ES-I3 (cell line): ENCODE results near the gene KIF18B.

ENCODE experiments used
- H3K36me3 ChIP-seq: 2 replicates; pipeline ENCODE4 v1.6.1; 2013; ENCODE audit warnings: mild to moderate bottlenecking, low read length, control low read depth, moderate library complexity; ENCODE audit not compliant: insufficient read depth
- H3K4me1 ChIP-seq: 2 replicates; pipeline ENCODE4 v1.6.1; 2013; ENCODE audit warnings: mild to moderate bottlenecking, control low read depth, low read length; ENCODE audit not compliant: insufficient read depth
- H3K9ac ChIP-seq: 2 replicates; pipeline ENCODE4 v1.6.1; 2013; ENCODE audit warnings: low read depth, mild to moderate bottlenecking, low read length, moderate library complexity
- H3K9me3 ChIP-seq: 2 replicates; pipeline ENCODE4 v1.6.1; 2013; ENCODE audit warnings: mild to moderate bottlenecking, low read length, moderate library complexity; ENCODE audit not compliant: control insufficient read depth, insufficient read depth

The KIF18B gene

DNA sequence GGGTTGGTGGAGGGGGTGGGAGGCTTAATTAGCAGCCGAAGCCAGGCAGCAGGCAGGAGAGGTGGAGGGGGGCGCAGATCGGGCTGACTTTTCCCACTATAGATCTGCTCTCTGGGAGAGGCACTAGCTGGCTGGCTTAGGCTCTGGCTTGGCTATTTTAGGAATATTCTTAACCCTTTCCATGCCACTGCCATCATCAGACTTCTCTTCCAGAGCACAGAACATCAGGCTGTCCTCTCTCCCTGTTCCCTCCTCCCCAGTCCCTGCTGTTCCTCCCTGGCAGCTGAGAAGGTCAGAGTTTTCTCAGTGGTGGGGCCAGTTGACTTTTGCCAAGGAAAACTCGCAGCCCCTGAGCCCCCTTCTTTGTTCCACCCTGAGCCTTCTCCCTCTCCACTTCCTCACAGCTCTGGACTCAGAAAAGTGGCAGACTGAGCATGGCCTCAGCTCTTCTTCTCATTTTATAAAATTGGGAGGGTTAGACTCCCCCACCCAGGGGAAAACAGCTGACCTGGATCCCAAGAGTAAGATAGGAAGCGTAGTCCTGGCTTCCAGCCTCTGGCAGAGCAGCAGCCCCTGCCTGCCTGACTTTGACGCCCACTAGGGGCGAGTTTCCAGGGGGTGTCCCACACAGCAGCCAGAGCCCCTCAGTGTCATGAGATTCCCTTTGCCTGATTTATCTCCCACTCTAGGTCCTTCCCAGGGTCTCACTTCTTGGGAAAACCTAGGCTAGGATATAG is 30.4 kb upstream of the KIF18B start:
- H3K4me1 ChIP-seq = peaks cover 20% of the 10 kb centered on the region
- H3K9ac ChIP-seq = no peak overlapping the region
- no peaks in the 10 kb centered on the region for H3K9me3 ChIP-seq
- H3K36me3 ChIP-seq = no peaks in the 10 kb centered on the region

DNA sequence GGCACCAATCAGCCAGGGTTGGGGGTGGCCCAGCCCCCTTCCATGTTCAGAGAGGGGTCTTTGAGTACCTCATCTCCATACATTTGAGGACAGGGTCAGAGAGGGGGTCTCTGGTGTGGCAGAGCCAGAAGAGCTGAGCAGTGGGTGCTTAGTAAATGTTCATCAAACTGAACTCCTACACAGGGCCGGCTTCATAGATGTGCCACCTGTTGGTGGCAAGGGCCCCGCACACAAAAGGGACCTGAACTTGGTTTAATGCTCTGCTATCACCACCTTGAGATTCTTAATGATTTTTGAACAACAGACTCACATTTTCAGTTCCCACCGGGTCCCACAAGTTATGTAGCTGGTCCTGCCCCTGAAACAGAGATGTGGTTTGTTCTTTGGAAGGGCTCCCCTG is 29.5 kb upstream of the KIF18B start:
- H3K9me3 ChIP-seq = no peaks in the 10 kb centered on the region
- H3K36me3 ChIP-seq = no peaks in the 10 kb centered on the region
- H3K4me1 ChIP-seq = peaks cover 23% of the 10 kb centered on the region
- no peak overlapping the region for H3K9ac ChIP-seq

DNA sequence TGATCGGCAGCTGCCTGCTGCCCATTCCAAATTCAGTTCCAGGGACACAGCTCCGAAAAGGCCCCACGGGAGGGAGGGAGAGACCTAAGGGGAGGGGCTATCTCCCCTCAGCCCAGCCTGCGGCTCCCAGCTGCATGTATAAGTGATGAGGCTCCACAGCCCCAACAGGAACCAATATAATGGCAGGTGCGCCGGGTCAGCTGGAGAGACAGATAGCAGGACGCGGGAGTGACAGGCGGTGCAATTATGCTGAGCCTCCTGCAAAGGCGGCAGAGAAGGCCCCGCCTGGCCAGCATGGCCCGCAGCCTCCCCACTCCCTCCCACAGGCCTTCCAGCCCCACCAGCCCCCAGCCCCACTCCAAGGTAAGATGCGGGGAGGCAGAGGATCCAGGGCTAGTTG is 28.6 kb upstream of the KIF18B start:
- H3K36me3 ChIP-seq = no peaks in the 10 kb centered on the region
- H3K4me1 ChIP-seq = peaks cover 25% of the 10 kb centered on the region
- no peaks in the 10 kb centered on the region for H3K9me3 ChIP-seq
- H3K9ac ChIP-seq = no peak overlapping the region

DNA sequence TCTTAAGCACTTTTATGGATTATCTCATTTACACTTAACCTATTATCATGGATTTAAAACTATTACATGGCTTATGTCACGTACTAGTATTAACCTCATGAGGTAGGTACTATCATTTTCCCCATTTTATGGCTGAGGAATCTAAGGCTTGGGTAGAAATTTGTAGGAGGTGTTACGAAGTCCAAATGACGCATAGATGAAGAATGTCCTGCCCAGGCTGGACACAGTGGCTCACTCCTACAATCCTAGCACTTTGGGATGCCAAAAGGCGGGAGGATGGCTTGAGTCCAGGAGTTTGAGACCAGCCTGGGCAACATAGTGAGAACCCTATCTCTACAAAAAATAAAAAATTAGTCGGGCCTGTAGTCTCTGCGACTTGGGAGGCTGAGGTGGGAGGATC is 25.4 kb upstream of the KIF18B start:
- Histone ChIP-seq H3K9me3 (no peaks in the 10 kb centered on the region), H3K4me1 (peaks cover 27% of the 10 kb centered on the region), H3K9ac (peak overlapping the region; percentile 52; the same call in 1 of the 2 replicates), H3K36me3 (no peaks in the 10 kb centered on the region)

DNA sequence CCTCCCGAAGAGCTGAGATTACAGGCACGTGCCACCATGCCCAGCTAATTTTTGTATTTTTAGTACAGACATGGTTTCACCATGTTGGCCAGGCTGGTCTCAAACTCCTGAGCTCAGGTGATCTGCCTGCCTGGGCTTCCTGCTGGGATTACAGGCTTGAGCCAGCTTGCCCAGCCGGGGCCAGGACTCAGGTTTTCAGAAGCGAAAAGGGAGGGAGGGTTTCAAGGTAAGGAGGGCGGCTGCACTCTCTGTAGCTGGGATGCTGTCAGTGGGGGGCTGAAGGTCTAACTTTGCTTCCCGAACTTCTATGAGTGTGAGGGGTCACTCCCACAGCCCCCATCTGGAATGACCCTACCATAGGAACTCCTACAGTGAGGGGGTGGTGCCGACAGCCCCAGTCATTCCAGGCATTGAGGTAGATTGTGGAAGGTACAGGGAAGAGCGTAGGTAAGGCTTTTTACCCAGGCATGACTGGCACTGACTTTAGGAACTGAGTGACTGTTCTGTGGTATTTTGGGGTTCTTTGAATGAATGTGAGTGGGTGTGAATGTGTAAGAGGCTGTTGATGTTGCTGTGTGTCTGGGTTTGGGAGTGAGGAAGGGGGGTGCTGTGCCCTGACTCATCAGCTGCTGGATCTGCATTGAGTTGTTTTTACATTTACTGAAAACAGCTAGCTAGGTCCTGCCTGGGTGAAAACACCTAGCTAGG is 24.4 kb upstream of the KIF18B start:
- Histone ChIP-seq H3K9me3 (no peaks in the 10 kb centered on the region), H3K36me3 (no peaks in the 10 kb centered on the region), H3K9ac (peak overlapping the region; percentile 52), H3K4me1 (peaks cover 19% of the 10 kb centered on the region; the same call in 1 of the 2 replicates)

DNA sequence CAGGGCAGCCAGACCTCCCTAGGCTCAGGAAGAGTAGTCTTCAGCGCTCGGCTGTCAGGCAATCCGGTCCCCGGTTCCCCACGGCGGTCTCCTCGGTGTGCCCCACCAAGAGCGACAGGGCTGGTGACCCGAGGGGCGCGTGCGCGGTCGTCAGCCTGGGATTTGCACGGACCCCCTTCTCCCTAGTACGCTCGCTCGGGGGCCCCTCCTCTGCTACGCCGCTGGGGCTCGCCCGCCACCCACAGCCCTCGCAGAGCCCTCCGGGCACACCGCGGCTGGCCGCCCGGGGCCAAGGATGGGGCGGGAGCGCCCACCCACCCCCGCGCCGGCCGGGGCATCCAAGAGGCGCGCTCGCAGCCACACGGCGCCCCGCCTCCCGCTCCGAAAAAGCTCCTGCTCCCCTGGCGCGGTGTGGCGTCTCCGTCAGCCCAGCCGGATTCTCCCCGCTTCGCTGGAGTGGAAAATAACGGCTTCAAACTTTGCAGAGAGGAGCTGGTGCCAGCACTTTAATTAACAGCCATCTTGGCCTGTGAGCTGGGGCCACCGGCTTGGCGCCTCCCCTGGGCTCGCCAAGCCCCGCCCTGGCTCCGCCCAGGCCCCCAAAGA is 22.7 kb upstream of the KIF18B start:
- no peaks in the 10 kb centered on the region for H3K36me3 ChIP-seq
- H3K4me1 ChIP-seq = peaks cover 19% of the 10 kb centered on the region; the same call in 1 of the 2 replicates
- H3K9ac ChIP-seq = peak overlapping the region; percentile 78; the same call in 1 of the 2 replicates
- H3K9me3 ChIP-seq = no peaks in the 10 kb centered on the region

DNA sequence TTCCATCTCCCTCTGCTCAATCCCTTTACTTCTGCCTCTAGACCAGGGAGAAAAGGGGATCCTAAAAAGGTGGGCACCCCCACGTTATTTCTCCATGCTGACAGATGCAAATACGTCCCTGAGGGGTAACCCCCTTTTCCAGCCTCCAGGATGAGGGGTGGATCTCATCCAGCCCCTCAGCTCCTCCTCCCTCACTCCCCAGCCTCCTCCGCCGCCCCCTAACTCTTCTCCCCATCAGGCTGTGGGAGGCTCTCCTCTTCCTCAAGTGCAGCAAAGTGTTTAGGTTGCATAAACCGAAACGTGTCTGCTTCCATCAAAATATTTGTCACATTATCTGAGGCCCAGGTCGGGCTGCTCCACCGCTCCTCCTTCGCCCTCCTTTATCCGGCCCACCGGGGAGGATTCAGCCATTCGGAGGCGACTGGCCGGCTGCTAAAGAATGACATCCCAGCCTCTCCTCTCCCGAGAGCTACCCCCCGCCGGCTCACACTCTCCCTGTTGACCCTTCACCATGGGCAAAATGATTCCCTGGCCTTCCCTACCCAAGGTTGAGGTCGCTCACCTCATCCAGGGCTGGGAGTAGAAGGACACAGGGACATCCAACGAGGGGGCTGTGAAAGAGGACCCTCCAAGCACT is 21.7 kb upstream of the KIF18B start:
- H3K36me3 ChIP-seq = no peaks in the 10 kb centered on the region
- H3K4me1 ChIP-seq = peaks cover 19% of the 10 kb centered on the region; the same call in 1 of the 2 replicates
- H3K9ac ChIP-seq = peak overlapping the region; percentile 78
- no peaks in the 10 kb centered on the region for H3K9me3 ChIP-seq

DNA sequence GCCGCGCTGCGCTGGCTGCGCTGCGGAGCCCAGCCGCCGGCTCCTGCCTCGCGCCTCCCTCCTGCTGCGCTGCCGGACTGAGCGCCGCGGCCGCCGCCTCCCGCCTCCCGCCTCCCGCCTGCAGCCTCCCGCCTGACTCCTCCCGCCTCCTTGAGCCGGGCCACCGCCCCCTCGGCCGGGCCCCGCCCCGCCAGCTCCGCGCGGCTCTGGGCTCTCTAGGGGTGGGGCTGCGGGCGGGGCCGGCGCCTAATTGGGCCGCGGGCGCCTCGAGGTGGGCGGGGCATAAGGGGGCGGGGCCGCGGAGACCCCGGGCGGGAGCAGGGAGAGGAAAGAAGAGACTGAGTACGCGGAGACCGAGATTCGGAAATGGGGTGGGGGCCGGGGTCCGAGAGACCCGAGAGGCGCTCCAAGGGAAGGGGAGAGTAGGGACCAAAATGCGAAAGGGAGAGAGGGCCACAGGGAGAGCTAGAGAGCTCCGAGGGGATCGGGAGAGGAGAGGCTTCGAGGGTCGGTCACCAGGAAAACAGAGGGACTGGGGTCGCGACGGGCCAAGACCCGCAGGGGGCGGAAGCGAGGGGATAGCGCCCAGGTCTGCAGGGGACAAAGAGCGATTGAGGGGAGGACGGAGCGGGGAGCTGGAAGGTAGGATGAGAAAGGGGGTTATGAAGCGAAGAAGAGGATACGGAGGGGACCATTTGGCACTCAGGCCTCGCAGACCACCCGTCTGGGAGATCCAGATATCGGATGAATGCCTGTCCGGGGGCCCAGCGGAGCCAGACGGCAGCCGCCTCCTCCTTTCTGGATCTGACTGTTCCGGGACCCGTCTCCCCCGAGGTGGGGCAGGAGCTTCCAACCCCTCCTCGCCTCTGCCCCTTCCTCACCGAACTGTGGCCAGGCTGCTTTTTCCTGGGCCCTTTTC is 20.9 kb upstream of the KIF18B start, which contains the start of gene C1QL1:
Gene C1QL1, minus strand, starts transcription at position 79 of the 919 bp plus-strand sequence. CDS start 255 bp downstream, outside the sequence.
- Histone ChIP-seq H3K9ac (peak within 1 kb of the TSS; percentile 78), H3K4me1 (peaks cover 19% of the 10 kb centered on the region; the same call in 1 of the 2 replicates), H3K36me3 (no peaks in the 10 kb centered on the region), H3K9me3 (no peaks in the 10 kb centered on the region)

DNA sequence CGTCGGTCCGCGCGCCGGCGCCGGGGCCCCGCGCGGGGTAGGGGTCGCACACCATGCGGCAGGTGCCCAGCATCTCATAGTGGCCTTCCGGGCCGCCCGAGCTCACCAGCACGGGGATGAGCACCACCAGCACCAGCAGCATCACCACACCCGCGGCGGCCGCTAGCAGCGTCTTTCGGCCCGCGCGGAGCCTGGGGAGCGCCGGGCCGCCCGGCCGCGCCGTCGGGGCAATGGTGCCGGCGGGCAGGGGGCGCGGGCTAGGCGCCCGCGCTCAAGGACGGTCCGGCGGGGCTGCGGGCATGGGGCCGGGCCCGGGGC is 20.3 kb upstream of the KIF18B start:
- Histone ChIP-seq H3K9me3 (no peaks in the 10 kb centered on the region), H3K4me1 (peaks cover 16% of the 10 kb centered on the region; the same call in 1 of the 2 replicates), H3K36me3 (no peaks in the 10 kb centered on the region), H3K9ac (peak overlapping the region; percentile 36; the same call in 1 of the 2 replicates)

DNA sequence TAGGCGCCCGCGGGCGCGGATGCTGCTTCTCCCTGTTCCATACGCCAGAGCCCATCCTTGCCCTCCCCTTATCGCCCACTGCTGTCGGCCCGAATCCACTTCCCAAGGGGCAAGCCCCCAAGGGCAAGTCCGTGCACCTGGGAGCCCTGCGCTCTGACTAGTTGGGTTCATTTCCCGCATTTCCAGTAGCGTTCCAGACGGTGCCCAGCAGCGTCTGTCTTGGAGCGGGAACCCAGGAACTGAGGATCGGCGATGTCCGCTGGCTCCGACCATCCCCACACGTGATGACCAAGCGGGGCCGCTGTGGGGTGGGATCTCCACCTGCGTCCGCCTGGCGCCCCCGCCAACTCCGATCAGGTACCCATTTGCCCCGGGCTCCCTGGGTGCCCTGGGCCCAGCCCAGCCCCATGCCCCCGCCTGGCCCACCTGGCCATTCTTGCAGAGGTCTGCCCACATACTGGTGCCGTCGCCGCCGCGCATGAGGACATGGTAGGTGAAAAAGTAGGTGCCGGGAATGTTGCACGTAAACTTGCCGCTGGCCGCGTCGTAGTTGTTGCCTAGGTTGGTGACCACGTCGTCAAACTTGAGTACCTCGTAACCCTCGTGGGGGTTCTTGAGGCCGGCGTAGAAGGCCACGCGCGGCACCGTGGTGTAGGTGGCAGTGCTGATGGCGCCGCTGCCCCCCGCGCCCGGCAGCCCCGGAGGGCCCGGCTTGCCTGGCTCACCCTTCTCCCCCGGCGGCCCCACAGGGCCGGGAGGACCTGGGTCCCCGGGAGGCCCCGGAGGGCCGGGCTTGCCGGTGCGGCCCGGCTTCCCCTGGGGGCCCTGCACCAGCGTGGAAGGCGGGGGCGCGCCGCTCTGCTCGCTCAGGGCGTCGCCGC is 19.7 kb upstream of the KIF18B start:
- Histone ChIP-seq H3K9ac (peak overlapping the region; percentile 36; the same call in 1 of the 2 replicates), H3K36me3 (no peaks in the 10 kb centered on the region), H3K9me3 (no peaks in the 10 kb centered on the region), H3K4me1 (peaks cover 14% of the 10 kb centered on the region; the same call in 1 of the 2 replicates)

DNA sequence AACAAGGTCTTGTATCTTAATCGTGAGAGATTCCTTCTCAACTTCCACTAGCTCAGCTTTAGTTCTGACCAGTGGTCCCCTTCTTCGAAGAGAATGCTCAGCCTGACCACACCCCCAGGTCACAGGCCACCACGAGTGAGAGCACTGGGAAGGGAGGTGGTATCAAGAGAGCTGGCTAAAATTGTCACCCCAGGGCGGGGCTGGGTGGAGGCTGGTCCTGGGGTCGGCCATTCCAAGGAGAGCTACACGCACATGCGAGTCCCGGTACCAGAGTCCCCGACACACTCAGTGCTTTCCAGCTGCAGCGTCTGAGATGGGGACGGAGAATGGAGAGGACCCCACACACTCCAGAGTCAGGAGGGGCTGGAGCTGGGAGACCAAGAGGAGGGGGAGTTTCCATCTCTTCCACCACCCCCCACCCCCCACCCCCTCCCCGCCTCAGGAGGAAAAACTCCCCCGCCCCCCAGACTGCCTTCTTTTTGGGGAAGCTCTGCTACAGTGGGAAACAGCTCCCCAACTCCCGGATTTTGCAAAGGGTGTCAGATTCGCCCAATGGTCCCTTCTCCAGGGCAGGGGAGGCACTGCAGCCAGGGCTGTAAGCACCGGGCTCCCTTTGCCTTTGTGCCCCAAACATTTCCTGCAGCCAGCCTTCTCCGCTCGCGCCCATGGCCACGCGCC is 18.9 kb upstream of the KIF18B start:
- peak overlapping the region; percentile 36; the same call in 1 of the 2 replicates for H3K9ac ChIP-seq
- H3K4me1 ChIP-seq = peaks cover 14% of the 10 kb centered on the region; the same call in 1 of the 2 replicates
- no peaks in the 10 kb centered on the region for H3K36me3 ChIP-seq
- H3K9me3 ChIP-seq = no peaks in the 10 kb centered on the region

DNA sequence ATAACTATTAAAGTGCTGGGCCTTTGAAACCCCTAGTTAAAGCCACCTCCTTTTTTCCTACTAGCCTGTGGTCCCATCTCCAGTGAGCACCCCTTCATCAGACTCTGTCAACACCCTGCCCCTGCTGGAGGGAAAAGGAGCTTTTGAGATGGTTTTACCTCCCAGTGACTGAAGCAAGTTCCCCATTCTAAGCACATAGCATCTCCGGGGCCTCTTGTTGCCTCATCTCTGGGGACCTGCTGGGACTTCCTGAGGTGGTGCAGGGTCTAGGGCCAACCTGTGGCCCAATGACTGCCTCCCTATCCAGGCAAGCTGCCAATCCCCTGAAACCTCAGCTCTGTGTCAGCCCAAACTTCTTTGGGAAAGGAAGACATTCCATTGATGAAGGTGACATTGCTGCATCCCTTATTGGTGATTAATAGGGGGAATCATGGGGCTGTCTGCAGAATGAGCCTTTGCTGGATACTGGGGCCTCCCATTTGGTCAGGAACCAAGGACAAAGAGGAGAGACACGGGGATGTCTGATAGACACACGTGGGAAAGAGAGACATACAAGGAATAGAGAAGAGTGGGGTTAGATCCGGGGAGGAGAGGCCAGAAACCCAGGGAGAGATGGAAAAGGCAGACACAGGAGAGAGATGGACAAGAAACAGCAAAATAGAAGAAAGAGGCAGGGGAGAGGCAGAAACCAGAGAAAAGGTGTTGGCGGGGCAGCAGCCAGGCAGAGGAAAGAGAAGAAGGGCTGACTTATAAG is 18.1 kb upstream of the KIF18B start:
- Histone ChIP-seq H3K4me1 (peaks cover 9% of the 10 kb centered on the region; the same call in 1 of the 2 replicates), H3K36me3 (no peaks in the 10 kb centered on the region), H3K9ac (no peak overlapping the region), H3K9me3 (no peaks in the 10 kb centered on the region)
